SK-N-SH treated with all-trans-retinoic acid at 6 μM for 48 hours (cell line): ENCODE data around the gene TLCD2.

ENCODE experiments used
- ARNTL ChIP-seq: fragments of 450-650 bp; formaldehyde crosslinking; IDR thresholded peaks from 2 replicates; pipeline ENCODE4 v1.5.0; 2020; ENCODE audit warnings: low read depth, mild to moderate bottlenecking, moderate library complexity, borderline replicate concordance
- BACH2 ChIP-seq: fragments of 250-450 bp; sonication (Bioruptor Pico); IDR thresholded peaks from 2 replicates; pipeline ENCODE4 v1.9.0; 2021; ENCODE audit warnings: mild to moderate bottlenecking, borderline replicate concordance
- ESRRG ChIP-seq: fragments of 250-450 bp; sonication (Bioruptor Pico); IDR thresholded peaks from 2 replicates; pipeline ENCODE4 v1.6.1; 2021; ENCODE audit warnings: mild to moderate bottlenecking
- ISL1 ChIP-seq: fragments of 250-450 bp; sonication (Bioruptor Pico); IDR thresholded peaks from 2 replicates; pipeline ENCODE4 v2.1.2; 2022; ENCODE audit warnings: mild to moderate bottlenecking, moderate library complexity
- RARB ChIP-seq: fragments of 250-450 bp; sonication (Bioruptor Pico); IDR thresholded peaks from 2 replicates; pipeline ENCODE4 v1.8.0; 2021; ENCODE audit warnings: mild to moderate bottlenecking, moderate library complexity
- TCF4 ChIP-seq: fragments of 250-450 bp; sonication (Bioruptor Pico); IDR thresholded peaks from 2 replicates; pipeline ENCODE4 v1.8.0; 2021; ENCODE audit warnings: mild to moderate bottlenecking, moderate library complexity, borderline replicate concordance
- ZC3H10 ChIP-seq: fragments of 250-450 bp; sonication (Bioruptor Pico); IDR thresholded peaks from 2 replicates; pipeline ENCODE4 v1.5.1; 2021; ENCODE audit warnings: mild to moderate bottlenecking, moderate library complexity
- ZFP3 ChIP-seq: fragments of 250-450 bp; sonication (Bioruptor Pico); IDR thresholded peaks from 2 replicates; pipeline ENCODE4 v1.5.0; 2020; ENCODE audit warnings: mild to moderate bottlenecking, moderate library complexity
- ZFP30 ChIP-seq: fragments of 450-650 bp; formaldehyde crosslinking; IDR thresholded peaks from 2 replicates; pipeline ENCODE4 v1.5.0; 2022; ENCODE audit warnings: mild to moderate bottlenecking, moderate library complexity
- ZNF8 ChIP-seq: fragments of 450-650 bp; formaldehyde crosslinking; IDR thresholded peaks from 2 replicates; pipeline ENCODE4 v1.5.0; 2020; ENCODE audit warnings: mild to moderate bottlenecking, moderate library complexity
- TF ChIP-seq, protein P1 (sequence below): fragments of 250-450 bp; sonication (Bioruptor Pico); IDR thresholded peaks from 2 replicates; pipeline ENCODE4 v1.5.1; 2021; ENCODE audit warnings: mild to moderate bottlenecking, moderate library complexity
- TF ChIP-seq, protein P2 (sequence below): fragments of 250-450 bp; sonication (Bioruptor Pico); IDR thresholded peaks from 2 replicates; pipeline ENCODE4 v1.5.1; 2020; ENCODE audit warnings: low read depth, mild to moderate bottlenecking, moderate library complexity
- TF ChIP-seq, protein P3 (sequence below): fragments of 250-450 bp; sonication (Bioruptor Pico); IDR thresholded peaks from 2 replicates; pipeline ENCODE4 v1.5.0; 2020; ENCODE audit warnings: mild to moderate bottlenecking, moderate library complexity
- TF ChIP-seq, protein P4 (sequence below): fragments of 250-450 bp; sonication (Bioruptor Pico); IDR thresholded peaks from 2 replicates; pipeline ENCODE4 v1.8.0; 2021; ENCODE audit warnings: low read depth, mild to moderate bottlenecking, moderate library complexity, borderline replicate concordance

GRCh38 chr17:1731194-1731506 lies 21.0 kb upstream of the TLCD2 start:
- TF ChIP-seq ZNF8 (no peak), RARB (CRISPR knock-in tag) (no peak), ZFP30 (no peak), TCF4 (CRISPR knock-in tag) (no peak), ZFP3 (CRISPR knock-in tag) (no peak), ZC3H10 (CRISPR knock-in tag) (no peak), ARNTL (CRISPR knock-in tag) (no peak), ESRRG (CRISPR knock-in tag) (no peak), BACH2 (CRISPR knock-in tag) (no peak), ISL1 (CRISPR knock-in tag) (no peak)
- TF ChIP-seq, protein P1, sequence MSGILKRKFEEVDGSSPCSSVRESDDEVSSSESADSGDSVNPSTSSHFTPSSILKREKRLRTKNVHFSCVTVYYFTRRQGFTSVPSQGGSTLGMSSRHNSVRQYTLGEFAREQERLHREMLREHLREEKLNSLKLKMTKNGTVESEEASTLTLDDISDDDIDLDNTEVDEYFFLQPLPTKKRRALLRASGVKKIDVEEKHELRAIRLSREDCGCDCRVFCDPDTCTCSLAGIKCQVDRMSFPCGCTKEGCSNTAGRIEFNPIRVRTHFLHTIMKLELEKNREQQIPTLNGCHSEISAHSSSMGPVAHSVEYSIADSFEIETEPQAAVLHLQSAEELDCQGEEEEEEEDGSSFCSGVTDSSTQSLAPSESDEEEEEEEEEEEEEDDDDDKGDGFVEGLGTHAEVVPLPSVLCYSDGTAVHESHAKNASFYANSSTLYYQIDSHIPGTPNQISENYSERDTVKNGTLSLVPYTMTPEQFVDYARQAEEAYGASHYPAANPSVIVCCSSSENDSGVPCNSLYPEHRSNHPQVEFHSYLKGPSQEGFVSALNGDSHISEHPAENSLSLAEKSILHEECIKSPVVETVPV (CRISPR knock-in tag), result no peak
- TF ChIP-seq, protein P2, sequence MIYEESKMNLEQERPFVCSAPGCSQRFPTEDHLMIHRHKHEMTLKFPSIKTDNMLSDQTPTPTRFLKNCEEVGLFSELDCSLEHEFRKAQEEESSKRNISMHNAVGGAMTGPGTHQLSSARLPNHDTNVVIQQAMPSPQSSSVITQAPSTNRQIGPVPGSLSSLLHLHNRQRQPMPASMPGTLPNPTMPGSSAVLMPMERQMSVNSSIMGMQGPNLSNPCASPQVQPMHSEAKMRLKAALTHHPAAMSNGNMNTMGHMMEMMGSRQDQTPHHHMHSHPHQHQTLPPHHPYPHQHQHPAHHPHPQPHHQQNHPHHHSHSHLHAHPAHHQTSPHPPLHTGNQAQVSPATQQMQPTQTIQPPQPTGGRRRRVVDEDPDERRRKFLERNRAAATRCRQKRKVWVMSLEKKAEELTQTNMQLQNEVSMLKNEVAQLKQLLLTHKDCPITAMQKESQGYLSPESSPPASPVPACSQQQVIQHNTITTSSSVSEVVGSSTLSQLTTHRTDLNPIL, result no peak
- TF ChIP-seq, protein P3, sequence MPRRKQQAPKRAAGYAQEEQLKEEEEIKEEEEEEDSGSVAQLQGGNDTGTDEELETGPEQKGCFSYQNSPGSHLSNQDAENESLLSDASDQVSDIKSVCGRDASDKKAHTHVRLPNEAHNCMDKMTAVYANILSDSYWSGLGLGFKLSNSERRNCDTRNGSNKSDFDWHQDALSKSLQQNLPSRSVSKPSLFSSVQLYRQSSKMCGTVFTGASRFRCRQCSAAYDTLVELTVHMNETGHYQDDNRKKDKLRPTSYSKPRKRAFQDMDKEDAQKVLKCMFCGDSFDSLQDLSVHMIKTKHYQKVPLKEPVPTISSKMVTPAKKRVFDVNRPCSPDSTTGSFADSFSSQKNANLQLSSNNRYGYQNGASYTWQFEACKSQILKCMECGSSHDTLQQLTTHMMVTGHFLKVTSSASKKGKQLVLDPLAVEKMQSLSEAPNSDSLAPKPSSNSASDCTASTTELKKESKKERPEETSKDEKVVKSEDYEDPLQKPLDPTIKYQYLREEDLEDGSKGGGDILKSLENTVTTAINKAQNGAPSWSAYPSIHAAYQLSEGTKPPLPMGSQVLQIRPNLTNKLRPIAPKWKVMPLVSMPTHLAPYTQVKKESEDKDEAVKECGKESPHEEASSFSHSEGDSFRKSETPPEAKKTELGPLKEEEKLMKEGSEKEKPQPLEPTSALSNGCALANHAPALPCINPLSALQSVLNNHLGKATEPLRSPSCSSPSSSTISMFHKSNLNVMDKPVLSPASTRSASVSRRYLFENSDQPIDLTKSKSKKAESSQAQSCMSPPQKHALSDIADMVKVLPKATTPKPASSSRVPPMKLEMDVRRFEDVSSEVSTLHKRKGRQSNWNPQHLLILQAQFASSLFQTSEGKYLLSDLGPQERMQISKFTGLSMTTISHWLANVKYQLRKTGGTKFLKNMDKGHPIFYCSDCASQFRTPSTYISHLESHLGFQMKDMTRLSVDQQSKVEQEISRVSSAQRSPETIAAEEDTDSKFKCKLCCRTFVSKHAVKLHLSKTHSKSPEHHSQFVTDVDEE, result no peak
- TF ChIP-seq, protein P4, sequence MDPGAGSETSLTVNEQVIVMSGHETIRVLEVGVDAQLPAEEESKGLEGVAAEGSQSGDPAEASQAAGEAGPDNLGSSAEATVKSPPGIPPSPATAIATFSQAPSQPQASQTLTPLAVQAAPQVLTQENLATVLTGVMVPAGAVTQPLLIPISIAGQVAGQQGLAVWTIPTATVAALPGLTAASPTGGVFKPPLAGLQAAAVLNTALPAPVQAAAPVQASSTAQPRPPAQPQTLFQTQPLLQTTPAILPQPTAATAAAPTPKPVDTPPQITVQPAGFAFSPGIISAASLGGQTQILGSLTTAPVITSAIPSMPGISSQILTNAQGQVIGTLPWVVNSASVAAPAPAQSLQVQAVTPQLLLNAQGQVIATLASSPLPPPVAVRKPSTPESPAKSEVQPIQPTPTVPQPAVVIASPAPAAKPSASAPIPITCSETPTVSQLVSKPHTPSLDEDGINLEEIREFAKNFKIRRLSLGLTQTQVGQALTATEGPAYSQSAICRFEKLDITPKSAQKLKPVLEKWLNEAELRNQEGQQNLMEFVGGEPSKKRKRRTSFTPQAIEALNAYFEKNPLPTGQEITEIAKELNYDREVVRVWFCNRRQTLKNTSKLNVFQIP (CRISPR knock-in tag), result no peak
